Activated CD8-positive, alpha-beta memory T cell treated with anti-CD3 and anti-CD28 coated beads, Interleukin-2, amount 50 U/mL, for 4 hours (primary cell): ENCODE measurements around the gene C20orf173.
"Not testable (repeated sequence)": the region's sequence is repeated elsewhere in the genome, so short reads cannot be mapped to it uniquely, and the experiment has no call there.

Experiments used
- DNase-seq: peaks from one replicate; pipeline ENCODE4 v3.0.0-alpha.2; 2020

Gene C20orf173

GRCh38 chr20:35544941-35545340 lies 15.5 kb upstream of the C20orf173 start:
- DNase-seq: not testable (repeated sequence)

- no peak for DNase-seq
Observed at GRCh38 chr20:35544436-35544835, 15.0 kb upstream of the C20orf173 start.

GRCh38 chr20:35542990-35543389 lies 13.5 kb upstream of the C20orf173 start:
- DNase-seq: no peak

- DNase-seq: peak; percentile 97
Observed at GRCh38 chr20:35541783-35542662, 12.6 kb upstream of the C20orf173 start, which contains the start of gene ERGIC3. ERGIC3 (plus strand) TSS chr20:35542078; CDS start chr20:35542098, 20 bp downstream.

GRCh38 chr20:35541118-35541782 lies 11.8 kb upstream of the C20orf173 start:
- DNase-seq: no peak

- DNase-seq: no peak
Observed at GRCh38 chr20:35539756-35540212, 10.3 kb upstream of the C20orf173 start.

GRCh38 chr20:35527122-35527769 lies 2.2 kb downstream of the C20orf173 start:
- no peak for DNase-seq

GRCh38 chr20:35525639-35526038 lies 3.8 kb downstream of the C20orf173 start:
- no peak for DNase-seq

- DNase-seq: no peak
Observed at GRCh38 chr20:35523298-35523888, 6.1 kb downstream of the C20orf173 start.

- no peak for DNase-seq
Observed at GRCh38 chr20:35518955-35519354, 10.5 kb downstream of the C20orf173 start.

- DNase-seq: not testable (repeated sequence)
Observed at GRCh38 chr20:35517767-35518166, 11.7 kb downstream of the C20orf173 start.

GRCh38 chr20:35517125-35517524 lies 12.3 kb downstream of the C20orf173 start:
- no peak for DNase-seq

- no peak for DNase-seq
Observed at GRCh38 chr20:35515949-35516645, 13.4 kb downstream of the C20orf173 start.

GRCh38 chr20:35515341-35515740 lies 14.1 kb downstream of the C20orf173 start:
- DNase-seq: no peak

GRCh38 chr20:35514371-35514932 lies 15.0 kb downstream of the C20orf173 start:
- no peak for DNase-seq

GRCh38 chr20:35511814-35512420 lies 17.5 kb downstream of the C20orf173 start:
- DNase-seq: no peak

GRCh38 chr20:35510951-35511735 lies 18.3 kb downstream of the C20orf173 start:
- DNase-seq: no peak

- DNase-seq: no peak
Observed at GRCh38 chr20:35508493-35509218, 20.8 kb downstream of the C20orf173 start.

- DNase-seq: no peak
Observed at GRCh38 chr20:35506872-35507638, 22.4 kb downstream of the C20orf173 start.
